Stimulated activated naive CD4-positive, alpha-beta T cell treated with Interleukin-2 at 50 U/mL for 16 hours (primary cell): ENCODE results near the gene GNG14.
"Not testable (repeated sequence)": the region's sequence is repeated elsewhere in the genome, so short reads cannot be mapped to it uniquely, and the experiment has no call there.

Source experiments
- DNase-seq: peaks from one replicate; lab custom pipeline; 2025; lab: John Stamatoyannopoulos, UW

GNG14 gene

GRCh38 chr19:12687496-12688196 is at the start of gene GNG14:
Gene GNG14 (plus strand): TSS chr19:12687998. CDS start chr19:12688049, 51 bp downstream.
- no peak for DNase-seq

GRCh38 chr19:12638611-12639182 is 49.1 kb upstream of the GNG14 start:
- DNase-seq: no peak

GRCh38 chr19:12639901-12640613 is 47.7 kb upstream of the GNG14 start:
- peak; percentile 86 for DNase-seq

GRCh38 chr19:12641456-12641855 is 46.3 kb upstream of the GNG14 start:
- no peak for DNase-seq

- DNase-seq: no peak
These were observed 45.3 kb upstream of the GNG14 start for GRCh38 chr19:12642506-12642905.

- not testable (repeated sequence) for DNase-seq
These were observed 44.1 kb upstream of the GNG14 start for GRCh38 chr19:12643716-12644115.

GRCh38 chr19:12646551-12646950 is 41.2 kb upstream of the GNG14 start:
- no peak for DNase-seq

- no peak for DNase-seq
These were observed 40.8 kb upstream of the GNG14 start for GRCh38 chr19:12647047-12647446.

- DNase-seq: no peak
These were observed 40.2 kb upstream of the GNG14 start for GRCh38 chr19:12647490-12648071.

GRCh38 chr19:12648088-12648487 is 39.7 kb upstream of the GNG14 start:
- no peak for DNase-seq

GRCh38 chr19:12649941-12650340 is 37.9 kb upstream of the GNG14 start:
- DNase-seq: no peak

- DNase-seq: no peak
These were observed 35.6 kb upstream of the GNG14 start for GRCh38 chr19:12652219-12652618.

GRCh38 chr19:12655546-12655945 is 32.3 kb upstream of the GNG14 start:
- no peak for DNase-seq

- DNase-seq: no peak
These were observed 30.8 kb upstream of the GNG14 start for GRCh38 chr19:12656899-12657571.

GRCh38 chr19:12657966-12658365 is 29.8 kb upstream of the GNG14 start:
- no peak for DNase-seq

- no peak for DNase-seq
These were observed 26.8 kb upstream of the GNG14 start for GRCh38 chr19:12660980-12661379.

GRCh38 chr19:12664406-12665280 is 23.2 kb upstream of the GNG14 start:
- DNase-seq: no peak

GRCh38 chr19:12665281-12665573 is 22.6 kb upstream of the GNG14 start:
- peak; percentile 43 for DNase-seq

GRCh38 chr19:12665671-12666264 is 22.0 kb upstream of the GNG14 start:
- no peak for DNase-seq

- DNase-seq: peak; percentile 81
These were observed 21.3 kb upstream of the GNG14 start, which contains the start of the genes MAN2B1 and WDR83 for GRCh38 chr19:12666265-12667048. Gene MAN2B1 (minus strand): TSS chr19:12666742. CDS start chr19:12666701, 41 bp downstream. Gene WDR83 (plus strand): TSS chr19:12666807. CDS start chr19:12669791, 2,984 bp downstream.
